Right kidney (tissue), 1 donor: ENCODE results near the gene PDE7B.

Source experiments
- DNase-seq: peaks from one replicate; pipeline ENCODE4 v3.0.0-alpha.2; 2016

The PDE7B gene

DNA sequence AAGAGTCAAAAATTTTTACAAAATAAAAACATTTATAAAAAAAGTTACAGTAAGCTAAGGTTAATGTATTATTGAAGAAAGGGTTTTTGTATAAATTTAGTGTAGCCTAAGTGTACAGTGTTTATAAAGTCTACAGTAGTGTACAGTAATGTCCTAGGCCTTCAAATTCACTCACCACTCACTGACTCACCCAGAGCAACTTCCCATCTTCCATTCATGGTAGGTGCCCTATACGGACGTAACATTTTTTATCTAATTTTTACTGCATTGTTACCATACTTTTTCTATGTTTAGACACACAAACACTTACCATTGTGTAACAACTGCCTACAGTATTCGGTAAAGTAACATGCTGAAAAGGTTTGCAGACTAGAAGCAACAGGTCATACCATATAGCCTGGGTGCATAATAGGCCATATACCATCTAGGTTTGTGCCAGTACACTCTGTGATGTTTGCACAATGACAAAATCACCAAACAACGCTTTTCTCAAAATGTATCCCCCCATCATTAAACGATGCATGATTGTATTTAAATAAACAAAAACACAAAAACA lies 392.6 kb downstream of the PDE7B start:
- DNase-seq: no peak
